ENCODE results near the gene TBCB. TPM values are rescaled to one million over a fixed set of nuclear protein-coding genes. Genes with fewer than 3 reads are reported as not detected.

TBCB gene
- polyA plus RNA-seq, 2 of the 4 experiments (the other 2 are of a cell fraction): 395 to 397 TPM

DNA sequence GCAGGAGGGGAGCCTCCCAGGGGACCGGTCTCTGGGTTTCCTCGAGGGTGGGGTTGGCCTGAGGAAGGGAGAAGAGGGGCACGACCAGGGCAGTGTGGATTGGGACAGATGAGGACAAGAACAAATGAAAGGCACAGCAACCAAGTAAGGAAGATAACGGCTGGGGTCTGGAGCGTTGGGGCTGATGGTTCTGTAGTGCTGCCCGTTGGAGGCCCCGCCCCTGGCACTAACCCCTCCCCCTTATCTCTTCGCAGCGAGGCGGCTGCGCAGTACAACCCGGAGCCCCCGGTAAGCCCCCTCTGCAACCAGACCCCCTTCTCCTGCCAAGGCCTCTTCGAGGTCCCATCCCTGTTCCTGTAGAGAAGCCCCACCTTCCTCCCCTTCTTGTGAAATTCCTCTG lies 26.8 kb downstream of the TBCB start (continued):
- TF ChIP-seq, protein P1, sequence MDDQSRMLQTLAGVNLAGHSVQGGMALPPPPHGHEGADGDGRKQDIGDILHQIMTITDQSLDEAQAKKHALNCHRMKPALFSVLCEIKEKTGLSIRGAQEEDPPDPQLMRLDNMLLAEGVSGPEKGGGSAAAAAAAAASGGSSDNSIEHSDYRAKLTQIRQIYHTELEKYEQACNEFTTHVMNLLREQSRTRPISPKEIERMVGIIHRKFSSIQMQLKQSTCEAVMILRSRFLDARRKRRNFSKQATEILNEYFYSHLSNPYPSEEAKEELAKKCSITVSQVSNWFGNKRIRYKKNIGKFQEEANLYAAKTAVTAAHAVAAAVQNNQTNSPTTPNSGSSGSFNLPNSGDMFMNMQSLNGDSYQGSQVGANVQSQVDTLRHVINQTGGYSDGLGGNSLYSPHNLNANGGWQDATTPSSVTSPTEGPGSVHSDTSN (IDR thresholded peaks at IDR 0.05): no peak
- TF ChIP-seq PHF8 (IDR thresholded peaks at IDR 0.05; ENCODE audit: borderline replicate concordance, low read depth) (no peak), HEYL (CRISPR knock-in tag; IDR thresholded peaks at IDR 0.05) (no peak)
- TF ChIP-seq, protein P2, sequence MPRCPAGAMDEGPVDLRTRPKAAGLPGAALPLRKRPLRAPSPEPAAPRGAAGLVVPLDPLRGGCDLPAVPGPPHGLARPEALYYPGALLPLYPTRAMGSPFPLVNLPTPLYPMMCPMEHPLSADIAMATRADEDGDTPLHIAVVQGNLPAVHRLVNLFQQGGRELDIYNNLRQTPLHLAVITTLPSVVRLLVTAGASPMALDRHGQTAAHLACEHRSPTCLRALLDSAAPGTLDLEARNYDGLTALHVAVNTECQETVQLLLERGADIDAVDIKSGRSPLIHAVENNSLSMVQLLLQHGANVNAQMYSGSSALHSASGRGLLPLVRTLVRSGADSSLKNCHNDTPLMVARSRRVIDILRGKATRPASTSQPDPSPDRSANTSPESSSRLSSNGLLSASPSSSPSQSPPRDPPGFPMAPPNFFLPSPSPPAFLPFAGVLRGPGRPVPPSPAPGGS (IDR thresholded peaks at IDR 0.05): no peak

DNA sequence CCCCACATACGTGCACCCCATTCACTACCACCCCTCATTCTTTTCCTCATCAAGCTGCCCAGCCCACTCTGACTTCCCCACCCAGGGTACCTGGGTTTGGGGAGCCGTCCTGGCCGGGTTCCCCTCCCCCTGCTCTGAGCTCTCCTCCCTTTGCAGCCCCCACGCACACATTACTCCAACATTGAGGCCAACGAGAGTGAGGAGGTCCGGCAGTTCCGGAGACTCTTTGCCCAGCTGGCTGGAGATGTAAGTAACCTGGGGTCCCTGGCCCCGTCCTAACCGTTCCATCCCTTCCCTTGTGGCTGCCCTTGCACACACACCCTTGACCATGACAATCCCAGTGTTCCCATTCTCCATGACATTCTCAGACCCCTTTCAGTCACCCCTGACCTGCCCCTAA lies 27.2 kb downstream of the TBCB start:
- Histone ChIP-seq H3K4me2 (no peak overlapping the region), H3K4me3 (no peak overlapping the region), H3K27ac (no peak overlapping the region), H3K9me3 (no peaks in the 10 kb centered on the region), H3K4me1 (peaks cover 19% of the 10 kb centered on the region)
- WGBS (ENCODE audit: missing lambda C conversion rate): 98% methylated on average over 9 of the region's 9 CpGs
- no peak for TF ChIP-seq MYC (IDR thresholded peaks at IDR 0.05; ENCODE audit: borderline replicate concordance, low read length)
- TF ChIP-seq BHLHE40 (IDR thresholded peaks at IDR 0.05; ENCODE audit: low read depth, low read length): no peak
- no peak for TF ChIP-seq JUN (IDR thresholded peaks at IDR 0.05)
- TF ChIP-seq FOSB (CRISPR knock-in tag; IDR thresholded peaks at IDR 0.05): no peak
- TF ChIP-seq RFX5 (IDR thresholded peaks at IDR 0.05): no peak
- no peak for TF ChIP-seq RNF2 (IDR thresholded peaks at IDR 0.05; ENCODE audit: borderline replicate concordance, low read depth)
- no peak for TF ChIP-seq POLR2AphosphoS2 (conservative IDR thresholded peaks at IDR 0.05; ENCODE audit: low read length)
- TF ChIP-seq KDM5A (IDR thresholded peaks at IDR 0.05): no peak
- no peak for TF ChIP-seq EHMT2 (IDR thresholded peaks at IDR 0.05; ENCODE audit: low read depth)
- TF ChIP-seq NFE2L2 (conservative IDR thresholded peaks at IDR 0.05; ENCODE audit: low read length): no peak
- TF ChIP-seq, protein P3, sequence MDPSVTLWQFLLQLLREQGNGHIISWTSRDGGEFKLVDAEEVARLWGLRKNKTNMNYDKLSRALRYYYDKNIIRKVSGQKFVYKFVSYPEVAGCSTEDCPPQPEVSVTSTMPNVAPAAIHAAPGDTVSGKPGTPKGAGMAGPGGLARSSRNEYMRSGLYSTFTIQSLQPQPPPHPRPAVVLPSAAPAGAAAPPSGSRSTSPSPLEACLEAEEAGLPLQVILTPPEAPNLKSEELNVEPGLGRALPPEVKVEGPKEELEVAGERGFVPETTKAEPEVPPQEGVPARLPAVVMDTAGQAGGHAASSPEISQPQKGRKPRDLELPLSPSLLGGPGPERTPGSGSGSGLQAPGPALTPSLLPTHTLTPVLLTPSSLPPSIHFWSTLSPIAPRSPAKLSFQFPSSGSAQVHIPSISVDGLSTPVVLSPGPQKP (IDR thresholded peaks at IDR 0.05; ENCODE audit: low read depth, low read length): no peak
- TF ChIP-seq NPAS2 (CRISPR knock-in tag; IDR thresholded peaks at IDR 0.05; ENCODE audit: borderline replicate concordance): no peak
- TF ChIP-seq RARB (CRISPR knock-in tag; IDR thresholded peaks at IDR 0.05): no peak
- ATAC-seq (no peak), FAIRE-seq (no peak), DNase-seq (ENCODE audit: low read depth in 1 of 2, low spot score in 1 of 2) (no peak)
- ChIA-PET POLR2A (no interaction called here), CTCF (interaction anchor here (0.8 to 7.1 kb wide), 7 partner anchors 11 to 41 kb away, joined by 3 to 61 read pairs (median 8); no protein-coding TSS in a partner anchor)

DNA sequence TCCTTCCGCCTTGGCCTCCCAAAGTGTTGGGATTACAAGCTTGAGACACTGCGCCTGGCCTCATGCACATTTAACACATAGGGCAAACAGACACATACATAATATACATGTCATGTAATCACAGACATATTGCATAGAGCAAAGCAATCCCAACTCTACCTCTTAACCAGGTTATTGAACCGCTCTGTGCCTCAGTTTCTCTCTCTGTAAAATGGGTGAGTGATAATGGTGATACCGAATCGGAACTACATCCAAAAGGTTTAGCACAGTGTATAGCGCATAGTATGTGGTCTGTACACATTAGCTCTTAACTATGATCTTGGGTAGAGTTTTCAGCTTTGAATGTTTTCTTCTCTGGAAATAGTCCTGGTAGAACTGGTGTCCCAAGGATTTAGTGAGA lies 29.4 kb downstream of the TBCB start:
- ATAC-seq: no peak
- CTCF ChIA-PET: interaction anchor here (0.6 to 7.1 kb wide), 9 partner anchors 9 to 84 kb away, joined by 3 to 61 read pairs (median 7); no protein-coding TSS in a partner anchor
- FAIRE-seq: no peak
- no peaks in the 10 kb centered on the region for H3K9me3 ChIP-seq
- H3K4me2 ChIP-seq: no peak overlapping the region
- no peak overlapping the region for H3K4me3 ChIP-seq
- no peak overlapping the region for H3K27ac ChIP-seq
- 95% methylated on average over 6 of the region's 6 CpGs for WGBS (ENCODE audit: missing lambda C conversion rate)
- peaks cover 9% of the 10 kb centered on the region for H3K4me1 ChIP-seq
- POLR2A ChIA-PET: interaction anchor here (0.8 to 1.2 kb wide), 2 partner anchors 8 to 30 kb away, joined by 5 read pairs; partner anchors contain the start of gene POLR2I
- no peak for DNase-seq (ENCODE audit: low read depth in 1 of 2, low spot score in 1 of 2)
- TF ChIP-seq KDM1A (IDR thresholded peaks at IDR 0.05; ENCODE audit: low read depth): no peak
- no peak for TF ChIP-seq ESRRA (IDR thresholded peaks at IDR 0.05; ENCODE audit: borderline replicate concordance, low read length)
- TF ChIP-seq SREBF2 (IDR thresholded peaks at IDR 0.05): no peak
- no peak for TF ChIP-seq POLR2A (IDR thresholded peaks at IDR 0.05; ENCODE audit: low read length)
- TF ChIP-seq HOXB5 (CRISPR knock-in tag; IDR thresholded peaks at IDR 0.05): no peak
- TF ChIP-seq JUNB (IDR thresholded peaks at IDR 0.05): no peak

Measured in A549 (cell line).